Cardiac fibroblast (primary cell): Measurements from ENCODE around the gene DLX6.

Experiments used
- DNase-seq, 2 donors: peaks; one replicate each; pipeline versions ENCODE4 v3.0.0 to v3.0.0-alpha.2; 2010; ENCODE audit warnings: low read depth in 2 of 2
- H3K4me3 ChIP-seq, 2 donors: replicated peaks in 1 of 2; 1 replicate in 1 of 2; 2 replicates in 1 of 2; pipeline ENCODE4 v1.5.1; 2011; ENCODE audit warnings: low read depth in 2 of 2, low read length in 2 of 2, mild to moderate bottlenecking in 2 of 2, moderate library complexity in 1 of 2
- CTCF ChIP-seq: IDR thresholded peaks from one replicate; pipeline ENCODE4 v1.5.1; 2011; ENCODE audit warnings: low read depth, mild to moderate bottlenecking, low read length, inconsistent platforms

Gene DLX6

GRCh38 chr7:97001221-97001620, 4.1 kb upstream of the DLX6 start:
- TF ChIP-seq CTCF, result no peak
- DNase-seq, result no peak
- H3K4me3 ChIP-seq, result no peak overlapping the region

GRCh38 chr7:97001656-97002554, 3.4 kb upstream of the DLX6 start:
- DNase-seq, result no peak
- TF ChIP-seq CTCF, result no peak
- no peak overlapping the region for H3K4me3 ChIP-seq

- no peak for TF ChIP-seq CTCF
- DNase-seq, result no peak
- no peak overlapping the region for H3K4me3 ChIP-seq
Measured at GRCh38 chr7:97002555-97003261, 2.6 kb upstream of the DLX6 start.

GRCh38 chr7:97003262-97004246, 1.8 kb upstream of the DLX6 start:
- TF ChIP-seq CTCF, result no peak
- no peak for DNase-seq
- H3K4me3 ChIP-seq, result no peak overlapping the region

GRCh38 chr7:97004247-97005182, 838 bp upstream of the DLX6 start:
- no peak for DNase-seq
- H3K4me3 ChIP-seq, result no peak overlapping the region
- no peak for TF ChIP-seq CTCF
